Prostate gland (tissue), 2 donors: Measurements from ENCODE around the gene TMIGD1. TPM values are rescaled to one million over a fixed set of nuclear protein-coding genes. Genes with fewer than 3 reads are reported as not detected.

Source experiments
- DNase-seq: peaks from one replicate; pipeline ENCODE4 v3.0.0-alpha.2; 2019; ENCODE audit warnings: low spot score
- H3K27ac ChIP-seq, 2 donors: fragments of 200-600 bp; sonication (generic); 2 replicates each; pipeline ENCODE4 v1.5.1; 2017 to 2019
- H3K27me3 ChIP-seq: fragments of 200-600 bp; sonication (generic); replicated peaks from 2 replicates; pipeline ENCODE4 v1.5.1; 2019; ENCODE audit not compliant: insufficient read depth
- H3K36me3 ChIP-seq, 2 donors: fragments of 200-600 bp; sonication (generic); 1 replicate in 1 of 2; 2 replicates in 1 of 2; pipeline versions ENCODE4 v1.5.1 to v1.8.1; 2017 to 2019
- H3K4me1 ChIP-seq: fragments of 200-600 bp; sonication (generic); replicated peaks from 2 replicates; pipeline ENCODE4 v1.5.1; 2019
- H3K4me3 ChIP-seq, 2 donors: fragments of 200-600 bp; sonication (generic); 2 replicates each; pipeline ENCODE4 v1.5.1; 2017 to 2019
- H3K9me3 ChIP-seq: fragments of 200-600 bp; sonication (generic); 2 replicates; pipeline ENCODE4 v1.5.1; 2017
- CTCF ChIP-seq, 4 experiments: fragments of 200-600 bp in 2 of 4; fragments of 450-650 bp in 2 of 4; sonication (generic) in 2 of 4; IDR thresholded peaks; 1 replicate in 3 of 4; 2 replicates in 1 of 4; pipeline ENCODE4 v1.5.1; 2016 to 2019; ENCODE audit warnings: antibody characterized with exemption in 4 of 4, mild to moderate bottlenecking in 2 of 4, moderate library complexity in 2 of 4
- POLR2A ChIP-seq: fragments of 450-650 bp; IDR thresholded peaks from one replicate; pipeline ENCODE4 v1.6.1; 2016; ENCODE audit warnings: antibody characterized with exemption, mild to moderate bottlenecking
- POLR2AphosphoS5 ChIP-seq: sonication (generic); formaldehyde crosslinking; IDR thresholded peaks from one replicate; pipeline ENCODE4 v1.6.1; 2017; ENCODE audit warnings: antibody characterized with exemption
- WGBS: methylation state at CpG from one replicate; pipeline ENCODE4 v1.1.5; 2018; 5-methylcytosine and 5-hydroxymethylcytosine counted together
- intact Hi-C: fragments of 100-400 bp; cut with DNase I; formaldehyde crosslinking; loops from one replicate; pipeline ENCODE4 v1.14.2; 2022
- total RNA-seq, 2 donors: library from RNA; depleted of rRNA; stranded (reverse); fragments of >200 nt; gene quantifications; one replicate each; pipeline ENCODE4 v1.1.0, GENCODE V29; 2016

Gene TMIGD1
- total RNA-seq, 2 donors from 2014 or later, result not detected

DNA sequence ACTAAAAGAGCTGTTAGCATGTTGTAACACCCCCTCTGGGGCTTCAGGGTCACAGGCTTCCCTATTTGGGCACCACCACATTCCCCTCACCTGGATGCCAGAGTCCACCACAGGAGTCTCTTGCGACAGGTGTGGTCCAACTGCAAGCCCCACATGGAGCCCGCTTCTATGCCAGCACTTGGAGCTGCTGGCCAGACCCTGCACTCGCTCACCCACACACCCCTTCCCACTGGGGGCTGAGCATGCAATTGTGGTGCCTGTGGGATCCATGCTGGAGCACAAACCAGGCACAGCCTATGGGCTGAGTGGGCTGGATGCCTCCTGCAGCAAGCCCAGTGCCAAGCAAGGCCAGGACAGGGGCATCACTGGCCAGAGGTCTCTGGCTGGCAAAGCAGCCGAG is 36.1 kb downstream of the TMIGD1 start:
- WGBS, result 96% methylated on average over 4 of the region's 4 CpGs
- H3K4me3 ChIP-seq, result no peak overlapping the region
- intact Hi-C loops, result no loop called here
- no peak overlapping the region for H3K27ac ChIP-seq
- TF ChIP-seq POLR2AphosphoS5 (no peak), POLR2A (no peak), CTCF (IDR thresholded peaks at IDR 0.05) (no peak)
- H3K36me3 ChIP-seq, result no peaks in the 10 kb centered on the region
- no peaks in the 10 kb centered on the region for H3K9me3 ChIP-seq
- H3K27me3 ChIP-seq, result no peaks in the 10 kb centered on the region
- no peaks in the 10 kb centered on the region for H3K4me1 ChIP-seq
- no peak for DNase-seq

DNA sequence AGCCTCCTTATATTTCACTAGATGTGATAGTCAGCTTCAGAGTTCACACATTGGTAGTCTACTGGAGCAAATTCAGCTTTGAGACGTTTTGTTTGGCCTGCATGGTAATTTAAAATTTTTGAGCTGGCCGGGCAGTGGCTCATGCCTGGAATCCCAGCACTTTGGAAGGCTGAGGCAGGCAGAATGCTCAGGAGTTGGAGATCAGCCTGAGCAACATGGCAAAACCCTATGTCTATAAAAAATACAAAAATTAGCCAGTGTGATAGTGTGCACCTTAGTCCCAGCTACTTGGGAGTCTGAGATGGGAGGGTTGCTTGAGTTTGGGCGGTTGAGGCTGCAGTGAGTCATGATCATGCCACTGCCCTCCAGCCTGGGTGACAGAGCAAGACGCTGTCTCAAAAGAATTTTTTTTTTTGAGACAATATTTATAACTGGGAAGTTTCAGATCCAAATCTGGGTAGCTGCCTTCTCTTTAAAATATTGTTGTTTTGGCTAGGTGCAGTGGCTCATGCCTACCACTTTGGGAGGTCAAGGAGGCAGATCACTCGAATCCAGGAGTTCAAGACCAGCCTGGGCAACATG is 37.3 kb downstream of the TMIGD1 start:
- Histone ChIP-seq H3K27ac (no peak overlapping the region), H3K9me3 (no peaks in the 10 kb centered on the region), H3K27me3 (no peaks in the 10 kb centered on the region), H3K4me1 (no peaks in the 10 kb centered on the region), H3K36me3 (no peaks in the 10 kb centered on the region), H3K4me3 (no peak overlapping the region)
- DNase-seq, result no peak
- no peak for TF ChIP-seq POLR2AphosphoS5
- 66% methylated on average over 5 of the region's 5 CpGs for WGBS
- intact Hi-C loops, result no loop called here

- intact Hi-C loops, result no loop called here
- 30% methylated on average over 17 of the region's 17 CpGs for WGBS
- peaks cover 6% of the 10 kb centered on the region for H3K4me1 ChIP-seq
- peak overlapping the region; percentile 64 to 68 for H3K27ac ChIP-seq
- peak overlapping the region; percentile 58 to 83 for H3K4me3 ChIP-seq
- no peaks in the 10 kb centered on the region for H3K27me3 ChIP-seq
- TF ChIP-seq POLR2A (no peak), CTCF (IDR thresholded peaks at IDR 0.05) (no peak), POLR2AphosphoS5 (no peak)
- DNase-seq, result no peak
- no peaks in the 10 kb centered on the region for H3K9me3 ChIP-seq
- H3K36me3 ChIP-seq, result no peaks in the 10 kb centered on the region
These were observed 41.5 kb downstream of the TMIGD1 start for GRCh38 chr17:30292286-30292858.

- H3K9me3 ChIP-seq, result no peaks in the 10 kb centered on the region
- no peaks in the 10 kb centered on the region for H3K27me3 ChIP-seq
- no peaks in the 10 kb centered on the region for H3K36me3 ChIP-seq
- peak; percentile 52 for DNase-seq
- peaks cover 6% of the 10 kb centered on the region for H3K4me1 ChIP-seq
- peak within 1 kb of the TSS; percentile 58 to 83 for H3K4me3 ChIP-seq
- intact Hi-C loops, result no loop called here
- TF ChIP-seq POLR2AphosphoS5 (peak; percentile 28), CTCF (IDR thresholded peaks at IDR 0.05) (peak in 1 of 4 experiments; percentile 9), POLR2A (peak; percentile 58)
- 1% methylated on average over 69 of the region's 89 CpGs for WGBS
- peak within 1 kb of the TSS; percentile 64 to 68 for H3K27ac ChIP-seq
These were observed 42.1 kb downstream of the TMIGD1 start, which contains the start of gene BLMH for GRCh38 chr17:30291543-30292285. Gene BLMH (minus strand): TSS chr17:30291944. CDS start chr17:30291819, 125 bp downstream.

- Histone ChIP-seq H3K9me3 (no peaks in the 10 kb centered on the region), H3K4me3 (peak overlapping the region; percentile 58 to 83), H3K36me3 (no peaks in the 10 kb centered on the region), H3K27ac (peak overlapping the region; percentile 64 to 68), H3K27me3 (no peaks in the 10 kb centered on the region), H3K4me1 (peaks cover 6% of the 10 kb centered on the region)
- peak; percentile 40 for DNase-seq
- 2% methylated on average over 22 of the region's 22 CpGs for WGBS
- TF ChIP-seq POLR2A (no peak), CTCF (IDR thresholded peaks at IDR 0.05) (no peak), POLR2AphosphoS5 (no peak)
- intact Hi-C loops, result no loop called here
These were observed 42.9 kb downstream of the TMIGD1 start for GRCh38 chr17:30290696-30291542.
